SU-DHL-6 (cell line): ENCODE results near the gene PIK3C2B.

ENCODE experiments used
- EZH2phosphoT487 ChIP-seq: fragments of 200-600 bp; sonication (generic), shearing (Covaris generic); conservative IDR thresholded peaks from 2 replicates; pipeline ENCODE4 v1.6.1; 2018; ENCODE audit warnings: mild to moderate bottlenecking, antibody characterized with exemption, low read length, moderate library complexity, mixed read lengths
- TF ChIP-seq, protein P1 (sequence below): fragments of 200-600 bp; sonication (generic); IDR thresholded peaks from one replicate; pipeline ENCODE4 v1.5.1; 2017; ENCODE audit warnings: antibody characterized with exemption, mild to moderate bottlenecking, low read length, moderate library complexity; ENCODE audit not compliant: insufficient read depth, poor library complexity, severe bottlenecking

DNA sequence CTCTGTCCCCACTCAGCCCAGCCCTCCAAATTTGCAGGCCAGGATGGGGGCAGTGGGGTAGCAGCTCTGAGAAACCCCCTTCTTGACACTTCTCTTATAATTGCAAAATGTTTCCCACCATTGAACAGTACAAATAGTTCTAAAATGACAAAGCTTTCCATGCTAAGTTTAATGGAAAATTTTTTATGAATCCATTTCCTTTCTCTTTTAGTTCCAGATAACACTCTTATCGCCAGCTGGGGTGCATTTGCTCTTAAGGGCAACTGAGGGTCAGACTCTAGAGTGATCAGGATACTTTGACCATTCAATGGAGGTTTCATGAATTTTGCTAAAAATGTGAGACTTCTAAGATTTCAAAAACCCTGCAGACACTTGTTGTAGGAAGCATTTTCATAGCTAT is 29.9 kb downstream of the PIK3C2B start:
- TF ChIP-seq, protein P1, sequence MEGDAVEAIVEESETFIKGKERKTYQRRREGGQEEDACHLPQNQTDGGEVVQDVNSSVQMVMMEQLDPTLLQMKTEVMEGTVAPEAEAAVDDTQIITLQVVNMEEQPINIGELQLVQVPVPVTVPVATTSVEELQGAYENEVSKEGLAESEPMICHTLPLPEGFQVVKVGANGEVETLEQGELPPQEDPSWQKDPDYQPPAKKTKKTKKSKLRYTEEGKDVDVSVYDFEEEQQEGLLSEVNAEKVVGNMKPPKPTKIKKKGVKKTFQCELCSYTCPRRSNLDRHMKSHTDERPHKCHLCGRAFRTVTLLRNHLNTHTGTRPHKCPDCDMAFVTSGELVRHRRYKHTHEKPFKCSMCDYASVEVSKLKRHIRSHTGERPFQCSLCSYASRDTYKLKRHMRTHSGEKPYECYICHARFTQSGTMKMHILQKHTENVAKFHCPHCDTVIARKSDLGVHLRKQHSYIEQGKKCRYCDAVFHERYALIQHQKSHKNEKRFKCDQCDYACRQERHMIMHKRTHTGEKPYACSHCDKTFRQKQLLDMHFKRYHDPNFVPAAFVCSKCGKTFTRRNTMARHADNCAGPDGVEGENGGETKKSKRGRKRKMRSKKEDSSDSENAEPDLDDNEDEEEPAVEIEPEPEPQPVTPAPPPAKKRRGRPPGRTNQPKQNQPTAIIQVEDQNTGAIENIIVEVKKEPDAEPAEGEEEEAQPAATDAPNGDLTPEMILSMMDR: no peak
- no peak for TF ChIP-seq EZH2phosphoT487
